Osteocyte (in vitro differentiated cells): Measurements from ENCODE around the gene NFIC. TPM values are rescaled to one million over a fixed set of nuclear protein-coding genes. Genes with fewer than 3 reads are reported as not detected.
A peak's percentile ranks its signal among the peaks of the same experiment; 100 is the strongest.

Source experiments
- DNase-seq: peaks from one replicate; pipeline ENCODE4 v3.0.0; 2021; ENCODE audit warnings: mixed read lengths; ENCODE audit not compliant: unreplicated experiment; ENCODE audit errors: extremely low spot score
- H3K27ac Mint-ChIP-seq: one replicate; pipeline ENCODE4 v1.8.0; 2021; ENCODE audit warnings: mild to moderate bottlenecking, mixed read lengths; ENCODE audit not compliant: unreplicated experiment
- H3K27me3 Mint-ChIP-seq: one replicate; pipeline ENCODE4 v1.8.0; 2021; ENCODE audit warnings: mixed read lengths; ENCODE audit not compliant: unreplicated experiment
- H3K36me3 Mint-ChIP-seq: one replicate; pipeline ENCODE4 v1.8.0; 2021; ENCODE audit warnings: mixed read lengths; ENCODE audit not compliant: unreplicated experiment
- H3K4me1 Mint-ChIP-seq: one replicate; pipeline ENCODE4 v1.8.0; 2021; ENCODE audit warnings: mixed read lengths; ENCODE audit not compliant: unreplicated experiment
- H3K4me3 Mint-ChIP-seq: one replicate; pipeline ENCODE4 v1.8.0; 2021; ENCODE audit warnings: mild to moderate bottlenecking, moderate library complexity, mixed read lengths; ENCODE audit not compliant: unreplicated experiment
- H3K9me3 Mint-ChIP-seq: one replicate; pipeline ENCODE4 v1.8.0; 2021; ENCODE audit warnings: mixed read lengths; ENCODE audit not compliant: unreplicated experiment
- CTCF ChIP-seq: fragments of 200-600 bp; sonication (generic); IDR thresholded peaks from 2 replicates; pipeline ENCODE4 v1.5.0; 2021; ENCODE audit warnings: antibody characterized with exemption, mild to moderate bottlenecking, moderate library complexity
- total RNA-seq: library from RNA; stranded (reverse); gene quantifications from 2 replicates; pipeline ENCODE4 v1.2.1, GENCODE V29; 2021

Gene NFIC
- total RNA-seq, 1 donor from 2014 or later: 63.8 TPM

DNA sequence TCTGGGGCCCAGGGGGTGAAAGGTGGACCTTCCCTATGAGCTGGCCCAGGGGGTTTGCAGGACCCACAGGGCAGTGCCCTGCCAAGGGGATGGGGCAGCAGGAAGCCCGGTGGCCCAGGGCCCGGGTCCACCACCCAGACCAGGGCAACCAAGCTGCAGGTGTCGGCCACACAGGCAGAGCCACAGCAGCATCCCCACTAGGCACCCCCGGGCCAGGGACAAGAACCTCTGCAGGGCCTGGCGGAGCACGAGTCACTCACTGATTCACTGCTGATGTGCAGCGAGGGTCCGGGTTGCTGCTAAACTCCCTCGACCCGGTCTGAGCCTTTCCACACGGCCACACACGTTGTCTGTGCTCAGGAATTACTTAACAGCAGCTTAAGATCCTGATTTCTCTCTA is 148.5 kb downstream of the NFIC start:
- Mint-ChIP-seq H3K4me1 (peaks cover 31% of the 10 kb centered on the region), H3K4me3 (no peak overlapping the region), H3K36me3 (peaks cover 3% of the 10 kb centered on the region), H3K27me3 (no peaks in the 10 kb centered on the region), H3K9me3 (no peaks in the 10 kb centered on the region), H3K27ac (peak overlapping the region; percentile 59)
- no peak for TF ChIP-seq CTCF
- no peak for DNase-seq

- no peak for DNase-seq
- Mint-ChIP-seq H3K4me1 (peaks cover 31% of the 10 kb centered on the region), H3K36me3 (peaks cover 2% of the 10 kb centered on the region), H3K27me3 (no peaks in the 10 kb centered on the region), H3K4me3 (no peak overlapping the region), H3K27ac (peak overlapping the region; percentile 41), H3K9me3 (no peaks in the 10 kb centered on the region)
- TF ChIP-seq CTCF: no peak
Measured at GRCh38 chr19:3515891-3516422, 149.6 kb downstream of the NFIC start.

DNA sequence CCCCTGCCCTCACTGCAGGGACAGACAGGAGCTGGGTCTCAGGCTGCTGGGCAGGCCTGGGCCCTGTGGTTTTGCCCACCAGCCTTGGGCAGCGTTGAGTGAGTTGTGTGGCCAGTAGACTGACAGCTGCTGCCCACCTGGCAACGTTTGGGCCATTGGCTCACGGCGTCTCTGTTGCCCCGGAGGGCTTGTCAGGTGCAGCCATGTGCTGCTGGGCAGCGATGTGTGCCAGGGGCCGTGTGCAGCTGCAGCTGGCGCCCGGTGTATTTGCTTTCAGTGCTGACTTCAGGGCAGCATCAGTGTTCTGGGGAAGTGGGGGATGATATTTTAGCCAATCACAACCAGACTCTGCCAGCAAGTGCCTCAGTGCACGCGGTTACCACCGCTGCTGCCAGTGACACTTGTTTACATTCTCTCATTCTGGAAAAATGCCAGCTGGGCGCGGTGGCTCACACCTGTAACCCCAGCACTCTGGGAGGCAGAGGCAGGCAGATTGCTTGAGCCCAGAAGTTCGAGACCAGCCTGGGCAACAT is 150.4 kb downstream of the NFIC start:
- H3K36me3 Mint-ChIP-seq: peaks cover 2% of the 10 kb centered on the region
- no peaks in the 10 kb centered on the region for H3K27me3 Mint-ChIP-seq
- H3K27ac Mint-ChIP-seq: no peak overlapping the region
- no peak overlapping the region for H3K4me3 Mint-ChIP-seq
- peaks cover 28% of the 10 kb centered on the region for H3K4me1 Mint-ChIP-seq
- no peak for DNase-seq
- H3K9me3 Mint-ChIP-seq: no peaks in the 10 kb centered on the region
- no peak for TF ChIP-seq CTCF

DNA sequence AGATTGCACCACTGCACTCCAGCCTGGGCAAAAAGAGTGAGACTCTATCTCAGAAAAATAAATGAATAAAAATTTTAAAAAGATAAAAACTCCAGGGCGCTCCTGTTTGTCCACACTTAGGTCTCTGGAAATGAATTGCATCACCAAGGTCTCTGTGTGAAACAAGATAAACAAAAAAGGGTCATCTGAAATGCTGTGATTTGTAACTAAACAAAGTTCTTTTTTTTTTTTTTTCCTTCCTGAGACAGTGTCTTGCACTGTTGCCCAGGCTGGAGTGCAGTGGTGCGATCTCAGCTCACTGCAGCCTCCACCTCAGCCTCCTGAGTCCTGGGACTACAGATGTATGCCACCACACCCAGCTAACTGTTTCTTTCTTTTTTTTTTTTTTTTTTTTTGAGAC is 151.3 kb downstream of the NFIC start:
- H3K27me3 Mint-ChIP-seq: no peaks in the 10 kb centered on the region
- H3K27ac Mint-ChIP-seq: no peak overlapping the region
- peaks cover 25% of the 10 kb centered on the region for H3K4me1 Mint-ChIP-seq
- no peaks in the 10 kb centered on the region for H3K9me3 Mint-ChIP-seq
- no peak for DNase-seq
- H3K36me3 Mint-ChIP-seq: peaks cover 2% of the 10 kb centered on the region
- no peak overlapping the region for H3K4me3 Mint-ChIP-seq
- no peak for TF ChIP-seq CTCF

DNA sequence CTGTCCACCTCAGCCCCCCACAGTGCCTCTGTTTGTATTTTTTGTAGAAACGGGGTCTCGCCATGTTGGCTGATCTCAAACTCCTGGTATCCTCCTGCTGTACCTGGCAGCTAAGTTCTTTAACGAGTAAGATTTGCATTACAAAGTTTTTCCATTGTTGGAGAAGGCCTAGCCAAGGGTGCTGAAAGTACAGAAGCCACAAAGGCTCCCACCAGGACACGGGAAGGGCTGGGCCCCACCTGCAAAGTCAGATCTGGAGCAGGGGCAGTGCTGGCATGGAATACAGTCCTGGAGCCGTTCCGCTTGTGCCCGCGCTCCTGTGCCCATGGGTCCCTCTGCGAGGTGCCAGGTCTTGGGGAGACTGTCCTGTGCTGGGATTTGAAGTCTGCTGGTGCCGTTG is 151.9 kb downstream of the NFIC start:
- Mint-ChIP-seq H3K9me3 (no peaks in the 10 kb centered on the region), H3K36me3 (peaks cover 2% of the 10 kb centered on the region), H3K27me3 (no peaks in the 10 kb centered on the region), H3K4me3 (no peak overlapping the region), H3K4me1 (peaks cover 23% of the 10 kb centered on the region), H3K27ac (no peak overlapping the region)
- no peak for TF ChIP-seq CTCF
- no peak for DNase-seq
